Duodenal mucosa (tissue), 2 donors: ENCODE measurements around the gene CHRNA5.

ENCODE experiments used
- H3K27ac ChIP-seq: one replicate; pipeline ENCODE4 v1.7.0; 2013; ENCODE audit warnings: low read depth, low read length
- H3K27me3 ChIP-seq, 2 donors: one replicate each; pipeline ENCODE4 v1.7.0; 2013; ENCODE audit warnings: low read length in 2 of 2, control low read depth in 1 of 2; ENCODE audit not compliant: insufficient read depth in 2 of 2, control insufficient read depth in 1 of 2
- H3K36me3 ChIP-seq, 2 donors: one replicate each; pipeline ENCODE4 v1.7.0; 2013; ENCODE audit warnings: low read length in 2 of 2, control low read depth in 1 of 2; ENCODE audit not compliant: insufficient read depth in 2 of 2, control insufficient read depth in 1 of 2
- H3K4me1 ChIP-seq, 2 donors: one replicate each; pipeline ENCODE4 v1.7.0; 2013; ENCODE audit warnings: low read length in 2 of 2, control low read depth in 1 of 2; ENCODE audit not compliant: insufficient read depth in 2 of 2, control insufficient read depth in 1 of 2
- H3K4me3 ChIP-seq, 2 donors: one replicate each; pipeline ENCODE4 v1.7.0; 2013; ENCODE audit warnings: low read length in 2 of 2, low read depth in 1 of 2
- H3K9ac ChIP-seq, 2 donors: one replicate each; pipeline ENCODE4 v1.7.0; 2013; ENCODE audit warnings: low read length in 2 of 2, low read depth in 1 of 2
- H3K9me3 ChIP-seq, 2 donors: one replicate each; pipeline ENCODE4 v1.7.0; 2013; ENCODE audit warnings: low read length in 2 of 2, control low read depth in 1 of 2; ENCODE audit not compliant: control insufficient read depth in 1 of 2

The CHRNA5 gene

DNA sequence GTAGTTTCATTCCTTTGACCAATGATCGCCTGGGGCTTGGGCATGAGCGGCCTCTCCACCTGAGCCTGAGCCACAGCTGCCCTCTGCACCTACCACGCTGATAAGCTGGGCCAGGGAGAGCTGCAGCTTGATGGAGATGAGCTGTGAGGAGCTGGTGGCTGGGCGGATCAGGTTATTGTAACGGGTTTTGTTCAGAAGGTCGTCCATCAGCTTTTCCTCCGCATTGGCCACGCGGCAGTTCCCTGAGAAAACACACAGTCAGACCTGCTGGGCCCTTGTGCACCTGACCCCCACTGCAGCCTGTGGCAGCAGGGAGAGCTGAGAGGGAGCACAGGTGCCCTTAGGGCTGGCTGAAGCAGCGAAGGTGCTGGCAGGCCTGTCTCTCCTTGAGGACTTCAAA, 70.0 kb downstream of the CHRNA5 start:
- Histone ChIP-seq H3K27me3 (peaks cover 4 to 6% of the 10 kb centered on the region in 2 donors), H3K9ac (no peak overlapping the region), H3K36me3 (no peaks in the 10 kb centered on the region), H3K4me3 (no peak overlapping the region), H3K9me3 (no peaks in the 10 kb centered on the region), H3K27ac (no peak overlapping the region), H3K4me1 (peaks cover 0 to under 1% of the 10 kb centered on the region in 2 donors)

DNA sequence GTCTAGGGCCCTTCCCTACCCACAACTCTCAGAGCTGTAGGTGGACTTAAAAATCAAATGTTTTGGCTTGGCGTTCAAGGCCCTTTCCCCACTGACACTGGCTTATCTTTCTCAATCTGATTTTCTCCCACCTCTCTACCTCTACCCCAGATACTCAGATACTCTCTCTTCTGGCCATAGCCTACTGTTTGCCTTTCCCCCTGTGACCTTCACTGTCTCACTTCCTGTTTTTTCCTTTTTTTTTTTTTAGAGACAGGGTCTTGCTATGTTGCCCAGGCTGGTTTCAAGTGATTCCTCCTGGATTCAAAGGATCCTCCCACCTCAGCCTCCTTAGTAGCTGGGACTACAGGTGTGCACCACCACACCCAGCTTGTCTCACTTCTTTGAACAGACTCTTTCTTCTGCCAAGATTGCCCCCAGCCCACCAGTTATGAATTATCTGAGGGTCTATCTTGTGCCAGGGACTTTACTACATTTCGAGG, 71.1 kb downstream of the CHRNA5 start:
- Histone ChIP-seq H3K4me1 (peaks cover 0 to 5% of the 10 kb centered on the region in 2 donors), H3K36me3 (no peaks in the 10 kb centered on the region), H3K4me3 (no peak overlapping the region), H3K9ac (no peak overlapping the region), H3K9me3 (no peaks in the 10 kb centered on the region), H3K27ac (no peak overlapping the region), H3K27me3 (peaks cover 4 to 9% of the 10 kb centered on the region in 2 donors)

DNA sequence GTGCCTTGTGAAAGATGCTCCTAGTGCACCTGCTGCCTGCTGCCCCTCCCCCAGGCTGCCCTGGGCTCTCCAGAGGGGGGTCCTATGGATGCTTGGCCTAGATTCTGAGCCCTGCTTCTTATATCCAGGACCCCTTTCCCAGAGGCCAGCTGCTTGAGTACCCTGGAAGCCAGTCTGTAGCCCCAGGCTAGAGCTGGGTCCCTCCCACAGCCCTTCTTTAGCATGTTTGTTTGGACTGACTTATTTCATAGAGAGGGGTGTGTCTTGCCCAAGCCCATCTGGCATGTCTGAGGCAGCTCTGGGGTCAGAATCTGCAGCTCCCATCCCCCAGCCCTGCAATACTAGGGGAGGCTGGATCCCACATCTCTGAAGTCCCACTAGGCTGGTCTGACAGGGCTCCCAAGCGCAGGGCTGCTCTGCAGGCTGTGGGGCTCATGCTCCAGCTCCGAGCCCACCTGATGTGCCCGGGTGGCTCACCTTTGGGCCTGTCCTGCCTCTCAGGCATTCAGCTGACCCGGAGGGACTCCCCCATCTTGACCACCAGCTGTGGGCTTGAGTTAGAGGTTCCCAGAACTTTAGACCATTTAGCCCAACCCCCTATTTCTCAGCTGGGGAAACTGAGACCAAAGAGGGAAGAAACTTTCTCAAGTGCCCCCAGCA, 72.6 kb downstream of the CHRNA5 start:
- H3K9me3 ChIP-seq: no peaks in the 10 kb centered on the region
- H3K27ac ChIP-seq: no peak overlapping the region
- no peak overlapping the region for H3K4me3 ChIP-seq

DNA sequence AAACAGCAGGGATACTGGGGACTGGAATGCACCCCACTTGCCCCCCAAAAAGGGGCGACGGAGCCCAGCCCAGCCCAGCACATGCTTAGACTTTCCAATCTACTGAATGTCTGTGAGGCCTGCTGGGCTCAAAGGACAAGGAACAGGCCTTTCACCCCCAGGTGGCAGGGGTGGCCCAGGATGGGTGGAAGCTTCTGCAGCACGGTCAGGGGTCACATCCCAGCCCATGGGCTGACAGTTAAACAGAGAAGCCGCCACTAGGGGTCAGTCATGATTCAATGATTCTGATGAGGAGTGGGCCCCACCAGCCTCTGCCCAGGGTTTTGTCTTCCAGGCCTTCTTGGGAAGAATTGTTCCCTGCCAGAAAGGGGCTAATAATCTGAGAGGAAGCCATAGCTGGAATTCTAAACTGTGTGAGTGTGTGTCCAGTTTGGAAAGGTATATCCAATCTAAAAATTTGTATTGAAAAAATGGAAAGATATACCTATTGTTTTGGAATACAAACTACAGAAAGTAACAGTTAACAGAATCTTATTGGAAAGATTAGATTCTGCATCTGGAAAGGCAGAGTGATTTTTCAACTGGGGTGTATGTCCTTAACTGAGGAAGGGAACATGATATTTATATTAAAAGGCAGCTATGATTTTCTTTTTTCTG, 73.5 kb downstream of the CHRNA5 start:
- Histone ChIP-seq H3K36me3 (no peaks in the 10 kb centered on the region), H3K27ac (no peak overlapping the region)

More for the DNA sequence above, 72.6 kb downstream of the CHRNA5 start:
- no peaks in the 10 kb centered on the region for H3K36me3 ChIP-seq
- H3K4me1 ChIP-seq: peaks cover 0 to 5% of the 10 kb centered on the region in 2 donors
- H3K9ac ChIP-seq: no peak overlapping the region
- H3K27me3 ChIP-seq: peaks cover 3 to 11% of the 10 kb centered on the region in 2 donors

DNA sequence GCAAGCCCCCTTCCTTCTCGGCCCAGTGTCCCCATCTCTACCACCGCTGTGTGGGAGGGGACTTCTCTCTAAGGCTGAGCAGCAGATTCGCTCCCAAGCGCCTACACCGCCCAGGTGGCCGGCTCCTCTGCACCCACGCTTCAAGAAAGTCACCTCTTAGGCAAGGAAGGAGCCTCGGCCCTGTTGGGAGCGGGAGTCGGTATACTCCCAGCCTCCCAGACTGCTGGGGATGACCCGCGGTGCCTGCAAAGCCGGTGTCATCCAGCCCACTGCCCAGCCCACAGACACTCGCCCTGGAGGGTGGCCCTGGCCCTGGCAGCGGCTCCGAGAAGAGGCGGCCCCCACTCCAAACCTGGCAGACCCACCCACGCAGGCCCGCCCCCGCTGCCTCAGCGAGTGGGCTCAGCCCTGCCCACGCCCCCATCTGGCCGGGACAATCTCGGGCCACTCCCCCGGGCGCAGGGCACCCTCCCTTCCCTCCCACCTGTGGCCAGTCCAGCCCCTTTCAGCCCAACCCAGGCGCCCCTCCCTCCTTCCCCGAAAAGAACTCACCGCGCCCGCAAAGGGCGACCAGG, 75.3 kb downstream of the CHRNA5 start:
- H3K27ac ChIP-seq: no peak overlapping the region
- H3K36me3 ChIP-seq: no peaks in the 10 kb centered on the region
- peaks cover 0 to 5% of the 10 kb centered on the region in 2 donors for H3K4me1 ChIP-seq
- no peaks in the 10 kb centered on the region for H3K9me3 ChIP-seq
- H3K9ac ChIP-seq: no peak overlapping the region
- peak overlapping the region; percentile 29 to 53 for H3K4me3 ChIP-seq
- peaks cover 0 to 11% of the 10 kb centered on the region in 2 donors for H3K27me3 ChIP-seq

More for the DNA sequence above, 73.5 kb downstream of the CHRNA5 start:
- Histone ChIP-seq H3K4me1 (peaks cover 0 to 5% of the 10 kb centered on the region in 2 donors), H3K9me3 (no peaks in the 10 kb centered on the region), H3K9ac (no peak overlapping the region), H3K27me3 (peaks cover 0 to 11% of the 10 kb centered on the region in 2 donors), H3K4me3 (no peak overlapping the region)

DNA sequence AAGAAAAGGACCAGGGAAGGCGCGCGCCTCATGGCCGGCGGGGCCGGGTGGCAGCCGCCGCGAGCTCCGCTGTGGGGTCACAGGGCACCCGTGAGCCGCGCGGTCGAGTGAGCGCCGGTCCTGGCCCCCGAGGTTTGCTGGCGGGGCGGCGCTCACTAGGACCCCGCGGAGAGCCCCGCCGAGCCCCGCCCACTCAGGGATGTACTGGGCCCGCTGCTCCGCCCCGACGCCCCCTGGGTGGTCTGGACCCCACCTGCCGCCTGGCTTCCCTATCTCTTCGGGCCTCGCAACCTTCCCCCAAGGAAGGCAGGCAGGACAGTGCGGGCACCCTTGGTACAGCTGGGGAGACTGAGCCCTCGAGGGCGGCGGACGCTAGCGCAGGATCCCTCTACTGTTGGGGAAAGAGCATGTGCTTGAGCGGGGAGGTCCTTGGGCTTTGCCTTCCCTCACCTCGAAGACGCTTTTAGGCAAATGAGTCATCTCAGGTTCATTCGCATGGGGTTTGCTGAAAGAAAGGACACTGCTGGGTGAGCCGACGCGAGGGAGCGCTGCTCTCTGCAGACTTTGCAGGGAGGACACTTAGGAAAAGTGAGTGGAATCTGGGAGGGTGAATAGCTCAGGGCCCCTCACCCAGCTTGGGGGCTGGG, 75.9 kb downstream of the CHRNA5 start, which contains the start of gene CHRNB4:
Gene CHRNB4 (minus strand): TSS at position 109 of the 647 bp plus-strand sequence. CDS start 77 bp downstream, at position 32.
- Histone ChIP-seq H3K27me3 (peaks cover 0 to 11% of the 10 kb centered on the region in 2 donors), H3K27ac (no peak within 1 kb of the TSS), H3K36me3 (no peaks in the 10 kb centered on the region), H3K4me3 (peak within 1 kb of the TSS; percentile 29 to 53), H3K9ac (no peak within 1 kb of the TSS), H3K4me1 (peaks cover 0 to 5% of the 10 kb centered on the region in 2 donors), H3K9me3 (no peaks in the 10 kb centered on the region)

DNA sequence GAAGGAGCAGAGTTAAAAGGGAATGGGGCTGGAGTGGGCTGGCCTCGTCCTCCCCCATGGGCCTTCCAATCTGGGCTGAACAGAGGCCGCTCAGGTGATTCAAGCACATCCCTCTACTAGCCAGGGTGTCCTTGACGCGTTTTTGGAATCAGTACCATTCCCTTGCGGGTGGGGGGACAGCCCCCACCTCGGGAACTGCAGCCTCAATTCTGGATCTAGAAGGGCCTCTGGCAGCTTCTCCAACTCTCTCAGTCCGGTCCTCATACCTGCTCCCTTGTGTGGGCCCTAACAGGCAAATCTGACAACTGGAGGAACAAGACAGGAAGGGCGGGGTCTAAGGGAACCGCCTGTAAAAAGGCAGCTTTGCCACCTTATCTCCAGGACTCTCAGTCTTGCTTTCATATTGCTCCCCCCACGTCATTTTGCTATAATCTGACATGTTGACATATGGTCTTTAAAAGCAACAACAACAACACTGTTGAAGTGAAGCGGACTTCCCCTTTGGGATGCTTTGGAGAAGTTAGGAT, 76.5 kb downstream of the CHRNA5 start:
- H3K9me3 ChIP-seq: no peaks in the 10 kb centered on the region
- no peak overlapping the region for H3K27ac ChIP-seq
- H3K36me3 ChIP-seq: no peaks in the 10 kb centered on the region
- peaks cover 0 to 5% of the 10 kb centered on the region in 2 donors for H3K4me1 ChIP-seq
- H3K27me3 ChIP-seq: peaks cover 0 to 11% of the 10 kb centered on the region in 2 donors
- no peak overlapping the region for H3K9ac ChIP-seq
- H3K4me3 ChIP-seq: no peak overlapping the region

DNA sequence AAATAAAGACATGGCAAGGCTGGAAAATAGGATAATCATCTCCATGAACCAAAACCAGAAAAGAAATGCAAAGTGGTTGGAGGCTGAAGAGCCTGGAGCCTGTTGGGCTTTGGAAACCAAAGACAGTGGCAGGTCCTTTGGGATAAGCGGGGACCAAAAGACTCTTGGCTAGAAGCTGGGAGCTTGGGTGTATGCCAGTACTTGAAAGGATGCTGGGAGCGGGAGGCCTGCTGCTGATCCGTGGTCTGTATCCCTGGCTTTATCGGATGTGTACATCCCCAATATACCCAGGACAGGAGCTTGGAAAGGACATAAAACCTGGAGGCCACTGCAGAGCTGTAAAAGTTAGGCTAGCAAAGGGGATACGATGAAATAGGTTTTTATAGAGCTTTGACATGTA, 77.0 kb downstream of the CHRNA5 start:
- Histone ChIP-seq H3K4me3 (no peak overlapping the region), H3K4me1 (peaks cover 0 to 5% of the 10 kb centered on the region in 2 donors), H3K27ac (no peak overlapping the region), H3K9ac (no peak overlapping the region), H3K9me3 (no peaks in the 10 kb centered on the region), H3K36me3 (no peaks in the 10 kb centered on the region), H3K27me3 (peaks cover 0 to 11% of the 10 kb centered on the region in 2 donors)
